HFFc6 (cell line): Measurements from ENCODE around the gene CABYR. TPM values are rescaled to one million over a fixed set of nuclear protein-coding genes. Genes with fewer than 3 reads are reported as not detected.

Source experiments
- DNase-seq: peaks from one replicate; pipeline ENCODE4 v3.0.0-alpha.2; 2018
- H3K27ac Mint-ChIP-seq: 2 replicates; pipeline ENCODE4 v1.8.0; 2020; ENCODE audit warnings: mild to moderate bottlenecking, mixed read lengths
- H3K27me3 Mint-ChIP-seq: 2 replicates; pipeline ENCODE4 v1.8.0; 2021; ENCODE audit warnings: mild to moderate bottlenecking, moderate library complexity, mixed read lengths; ENCODE audit not compliant: insufficient read depth
- H3K36me3 Mint-ChIP-seq: 2 replicates; pipeline ENCODE4 v1.8.0; 2021; ENCODE audit warnings: low read depth, mixed read lengths
- H3K4me1 Mint-ChIP-seq: 2 replicates; pipeline ENCODE4 v1.8.0; 2020; ENCODE audit warnings: low read depth, mixed read lengths
- H3K4me3 Mint-ChIP-seq: 2 replicates; pipeline ENCODE4 v1.8.0; 2020; ENCODE audit warnings: mild to moderate bottlenecking, moderate library complexity, mixed read lengths
- H3K9me3 Mint-ChIP-seq: 2 replicates; pipeline ENCODE4 v1.8.0; 2020; ENCODE audit warnings: mild to moderate bottlenecking, mixed read lengths
- long read RNA-seq: library from polyadenylated mRNA; unstranded; transcript quantifications from one replicate; pipeline ENCODE4 v2.0.0, GENCODE V29; 2019
- total RNA-seq, 6 experiments: library from RNA; stranded (reverse); fragmentation: NEBNext Ultra II Directional; extraction: Animal tissue kit (Norgen Biotek cat#: 25700); gene quantifications; 2 replicates in 1 of 6; 3 replicates in 5 of 6; pipeline ENCODE4 v1.2.3, GENCODE V29; 2021
- TF ChIP-seq, protein P1 (sequence below): fragments of 200-600 bp; sonication (generic); IDR thresholded peaks from 2 replicates; pipeline ENCODE4 v1.5.0; 2021; ENCODE audit warnings: antibody characterized with exemption, mild to moderate bottlenecking

CABYR gene
- total RNA-seq, result 1 to 10 TPM; 1.2 to 3.6 (median 3.2) TPM
- long read RNA-seq, partial matches to known transcripts, result 0 of 1 reads
- long read RNA-seq, other reads (novel, unspliced or antisense), result 0 of 1 reads

DNA sequence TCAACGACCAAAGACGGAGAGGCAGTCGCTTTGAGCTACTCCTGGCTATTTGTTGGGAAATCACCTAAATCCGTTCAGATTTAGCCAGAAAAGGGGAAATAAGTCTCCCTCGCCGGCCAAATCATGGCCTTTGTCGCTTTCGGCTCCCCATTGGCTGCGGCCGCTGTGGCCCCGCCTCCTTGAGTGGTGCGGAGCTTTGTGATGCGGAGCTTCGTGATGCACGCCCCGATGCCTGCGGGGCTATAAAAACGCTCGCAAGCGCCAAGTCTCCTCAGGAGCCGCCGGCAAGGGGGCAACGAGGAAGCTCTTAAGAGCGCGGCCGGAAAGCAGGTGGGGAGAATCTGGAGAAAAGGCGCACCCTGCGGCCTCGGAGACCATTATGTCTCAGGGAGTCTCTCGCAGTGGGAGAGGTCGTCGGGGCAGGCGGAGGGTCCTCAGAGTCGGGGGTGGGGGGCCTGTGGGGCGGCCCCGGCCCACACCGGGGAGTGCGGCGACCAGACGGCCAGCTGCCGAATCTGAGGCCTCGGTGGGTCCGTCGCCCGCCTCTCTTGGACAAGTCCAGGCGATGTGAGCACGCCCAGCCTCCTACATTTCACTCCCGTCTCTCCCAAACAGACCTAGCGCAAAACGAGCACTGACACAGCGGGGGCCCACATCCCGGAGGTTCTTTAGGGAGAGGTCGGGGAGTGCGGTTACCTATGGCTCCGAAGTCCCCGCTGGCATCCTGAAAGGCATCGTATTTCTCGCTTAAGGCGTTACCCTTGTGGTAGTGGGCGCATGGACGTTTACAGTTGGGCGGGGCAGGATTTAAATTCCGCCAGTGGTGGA, at the start of gene CABYR:
Gene CABYR (plus strand): TSS at position 274 of the 828 bp plus-strand sequence. CDS start 4,053 bp downstream, outside the sequence.
- peaks cover 6% of the 10 kb centered on the region; the same call in 1 of the 2 replicates for H3K27me3 Mint-ChIP-seq
- H3K36me3 Mint-ChIP-seq, result no peaks in the 10 kb centered on the region
- H3K9me3 Mint-ChIP-seq, result no peaks in the 10 kb centered on the region
- TF ChIP-seq, protein P1, sequence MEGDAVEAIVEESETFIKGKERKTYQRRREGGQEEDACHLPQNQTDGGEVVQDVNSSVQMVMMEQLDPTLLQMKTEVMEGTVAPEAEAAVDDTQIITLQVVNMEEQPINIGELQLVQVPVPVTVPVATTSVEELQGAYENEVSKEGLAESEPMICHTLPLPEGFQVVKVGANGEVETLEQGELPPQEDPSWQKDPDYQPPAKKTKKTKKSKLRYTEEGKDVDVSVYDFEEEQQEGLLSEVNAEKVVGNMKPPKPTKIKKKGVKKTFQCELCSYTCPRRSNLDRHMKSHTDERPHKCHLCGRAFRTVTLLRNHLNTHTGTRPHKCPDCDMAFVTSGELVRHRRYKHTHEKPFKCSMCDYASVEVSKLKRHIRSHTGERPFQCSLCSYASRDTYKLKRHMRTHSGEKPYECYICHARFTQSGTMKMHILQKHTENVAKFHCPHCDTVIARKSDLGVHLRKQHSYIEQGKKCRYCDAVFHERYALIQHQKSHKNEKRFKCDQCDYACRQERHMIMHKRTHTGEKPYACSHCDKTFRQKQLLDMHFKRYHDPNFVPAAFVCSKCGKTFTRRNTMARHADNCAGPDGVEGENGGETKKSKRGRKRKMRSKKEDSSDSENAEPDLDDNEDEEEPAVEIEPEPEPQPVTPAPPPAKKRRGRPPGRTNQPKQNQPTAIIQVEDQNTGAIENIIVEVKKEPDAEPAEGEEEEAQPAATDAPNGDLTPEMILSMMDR, result no peak
- peak within 1 kb of the TSS; percentile 88 for H3K4me3 Mint-ChIP-seq
- H3K27ac Mint-ChIP-seq, result peak within 1 kb of the TSS; percentile 85
- peaks cover 32% of the 10 kb centered on the region for H3K4me1 Mint-ChIP-seq
- DNase-seq, result peak; percentile 68

DNA sequence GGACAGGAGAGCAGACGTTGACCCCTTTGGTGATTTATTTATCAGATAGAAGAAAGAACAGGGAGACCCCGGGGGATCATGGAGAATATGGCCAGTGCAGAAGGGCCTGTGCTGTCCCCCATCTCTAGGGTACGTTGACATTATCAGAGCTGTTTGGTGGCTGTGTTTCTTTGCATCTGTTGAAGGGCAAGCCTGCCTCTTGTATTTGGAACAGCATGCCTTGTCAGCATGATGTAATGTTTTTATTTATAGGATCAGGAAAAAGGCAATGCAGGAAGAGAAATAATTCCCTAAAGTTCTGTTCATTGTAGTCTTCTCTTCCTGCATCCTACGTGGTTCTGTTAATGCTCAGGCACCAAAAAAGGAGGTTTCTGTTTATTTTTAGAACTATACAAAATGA, 49.8 kb upstream of the CABYR start:
- DNase-seq, result no peak
- TF ChIP-seq, protein P1, result no peak
- no peak overlapping the region for H3K4me3 Mint-ChIP-seq
- peaks cover 10% of the 10 kb centered on the region for H3K4me1 Mint-ChIP-seq
- H3K36me3 Mint-ChIP-seq, result peaks cover 7% of the 10 kb centered on the region; the same call in 1 of the 2 replicates
- no peak overlapping the region for H3K27ac Mint-ChIP-seq
- no peaks in the 10 kb centered on the region for H3K27me3 Mint-ChIP-seq
- no peaks in the 10 kb centered on the region for H3K9me3 Mint-ChIP-seq

DNA sequence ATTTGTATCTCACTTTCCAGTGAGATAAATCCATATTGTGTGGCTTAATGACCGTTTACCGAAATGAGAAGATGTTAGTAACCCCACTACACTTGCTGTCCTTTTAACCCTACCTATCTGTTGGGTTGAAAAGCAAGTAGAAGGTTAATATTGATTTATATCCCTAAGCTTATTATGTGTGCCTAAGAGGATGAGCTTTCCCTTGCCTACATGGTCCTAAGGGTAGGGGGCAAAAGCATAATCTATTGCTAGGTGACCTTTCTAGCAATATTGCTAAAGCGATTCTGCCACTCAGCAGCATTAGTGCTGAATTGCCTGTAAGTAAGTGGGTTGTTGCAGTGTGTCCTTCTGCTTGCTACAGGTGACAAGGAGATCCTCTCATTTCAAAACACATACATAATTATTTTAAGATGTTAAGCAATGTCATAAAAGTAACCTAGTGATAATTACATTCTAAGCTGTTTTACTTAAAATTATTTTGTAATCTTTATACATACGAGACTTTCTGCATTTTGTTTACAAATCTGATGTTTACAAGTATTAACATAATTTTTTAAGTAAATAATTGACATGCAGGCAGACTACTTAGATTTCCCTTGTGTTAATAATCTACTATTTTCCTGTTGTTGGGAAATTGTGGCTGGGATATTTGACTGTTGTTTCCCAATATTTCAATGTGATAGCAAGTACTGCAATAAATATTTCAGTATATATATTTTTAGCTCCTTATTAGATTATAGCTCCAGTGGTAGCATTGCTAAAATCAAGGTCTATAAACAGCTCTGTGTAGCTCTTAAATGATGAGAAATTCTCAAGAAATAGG, 49.1 kb upstream of the CABYR start:
- Mint-ChIP-seq H3K4me3 (no peak overlapping the region), H3K27me3 (no peaks in the 10 kb centered on the region), H3K9me3 (no peaks in the 10 kb centered on the region), H3K36me3 (peaks cover 3% of the 10 kb centered on the region; the same call in 1 of the 2 replicates), H3K4me1 (peaks cover 16% of the 10 kb centered on the region), H3K27ac (no peak overlapping the region)
- no peak for DNase-seq
- TF ChIP-seq, protein P1, result no peak

DNA sequence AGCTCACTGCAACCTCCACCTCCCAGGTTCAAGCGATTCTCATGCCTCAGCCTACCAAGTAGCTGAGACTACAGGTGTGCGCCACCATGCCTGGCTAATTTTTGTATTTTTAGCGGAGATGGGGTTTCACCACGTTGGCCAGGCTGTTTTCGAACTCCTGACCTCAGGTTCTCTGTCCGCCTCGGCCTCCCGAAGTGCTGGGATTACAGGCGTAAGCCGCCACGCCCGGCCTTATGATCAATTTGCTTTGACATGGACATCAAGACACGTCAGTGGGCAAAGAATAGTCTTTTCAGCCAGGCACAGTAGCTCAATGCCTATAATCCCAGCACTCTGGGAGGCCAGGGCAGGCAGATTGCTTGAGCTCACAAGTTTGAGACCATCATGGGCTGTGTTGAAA, 48.0 kb upstream of the CABYR start:
- no peak overlapping the region for H3K27ac Mint-ChIP-seq
- TF ChIP-seq, protein P1, result no peak
- no peaks in the 10 kb centered on the region; the same call in 1 of the 2 replicates for H3K27me3 Mint-ChIP-seq
- H3K9me3 Mint-ChIP-seq, result no peaks in the 10 kb centered on the region
- H3K4me3 Mint-ChIP-seq, result no peak overlapping the region
- H3K36me3 Mint-ChIP-seq, result peaks cover 4% of the 10 kb centered on the region; the same call in 1 of the 2 replicates
- DNase-seq, result no peak
- peaks cover 25% of the 10 kb centered on the region for H3K4me1 Mint-ChIP-seq

GRCh38 chr18:24094561-24094960, 44.3 kb upstream of the CABYR start:
- no peaks in the 10 kb centered on the region; the same call in 1 of the 2 replicates for H3K27me3 Mint-ChIP-seq
- DNase-seq, result no peak
- peaks cover 14% of the 10 kb centered on the region for H3K36me3 Mint-ChIP-seq
- peaks cover 19% of the 10 kb centered on the region for H3K4me1 Mint-ChIP-seq
- no peak overlapping the region for H3K27ac Mint-ChIP-seq
- TF ChIP-seq, protein P1, result no peak
- no peak overlapping the region for H3K4me3 Mint-ChIP-seq
- peaks cover 9% of the 10 kb centered on the region for H3K9me3 Mint-ChIP-seq
